Neutrophil (primary cell): ENCODE measurements around the gene HS3ST4.

Experiments
- H3K27ac ChIP-seq: fragments of 200-600 bp; sonication (generic); 2 replicates; pipeline ENCODE4 v1.5.1; 2016; ENCODE audit warnings: mild to moderate bottlenecking, moderate library complexity
- H3K27me3 ChIP-seq: fragments of 200-600 bp; sonication (generic); 2 replicates; pipeline ENCODE4 v1.6.0; 2016; ENCODE audit warnings: mild to moderate bottlenecking
- H3K36me3 ChIP-seq: fragments of 200-600 bp; sonication (generic); 2 replicates; pipeline ENCODE4 v1.5.1; 2017
- H3K4me1 ChIP-seq, 2 experiments: fragments of 200-600 bp in 1 of 2; sonication (generic) in 1 of 2; 1 replicate in 1 of 2; 2 replicates in 1 of 2; pipeline versions ENCODE4 v1.5.1 to v1.6.1; 2013 to 2016; ENCODE audit warnings: low read depth in 1 of 2, low read length in 1 of 2, mild to moderate bottlenecking in 1 of 2, moderate library complexity in 1 of 2; ENCODE audit not compliant: control insufficient read depth in 1 of 2, insufficient read depth in 1 of 2
- H3K4me3 ChIP-seq, 2 experiments: fragments of 200-600 bp in 1 of 2; sonication (generic) in 1 of 2; 1 replicate in 1 of 2; 2 replicates in 1 of 2; pipeline ENCODE4 v1.5.1; 2013 to 2016; ENCODE audit warnings: low read depth in 1 of 2, low read length in 1 of 2, mild to moderate bottlenecking in 1 of 2, moderate library complexity in 1 of 2
- H3K9me3 ChIP-seq: fragments of 200-600 bp; sonication (generic); 2 replicates; pipeline ENCODE4 v1.5.1; 2016
- CTCF ChIP-seq: fragments of 200-600 bp; sonication (generic); IDR thresholded peaks from 2 replicates; pipeline ENCODE4 v1.5.1; 2016; ENCODE audit warnings: antibody characterized with exemption

HS3ST4 gene

DNA sequence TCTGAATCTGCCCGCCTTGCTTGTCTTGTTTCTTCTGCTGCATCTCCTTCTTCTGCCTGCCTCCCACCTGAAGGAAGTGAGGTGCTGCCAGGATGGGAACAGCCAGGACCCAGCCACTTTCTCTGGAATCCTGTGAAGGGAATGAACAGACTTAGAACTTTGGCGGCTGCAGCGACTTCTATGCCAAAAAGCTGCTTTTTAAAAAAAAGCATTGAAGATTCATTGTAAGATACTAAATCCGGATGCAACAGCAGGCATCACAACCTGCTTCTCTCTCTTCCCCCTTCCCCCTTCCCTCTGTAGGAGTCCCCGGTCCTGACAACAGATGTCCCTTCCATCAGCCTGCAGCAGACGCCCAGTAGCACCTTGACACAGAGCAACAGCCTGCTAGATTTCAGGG lies 176.3 kb downstream of the HS3ST4 start:
- no peaks in the 10 kb centered on the region for H3K36me3 ChIP-seq
- no peak overlapping the region for H3K27ac ChIP-seq
- H3K9me3 ChIP-seq, result no peaks in the 10 kb centered on the region
- no peak overlapping the region for H3K4me3 ChIP-seq
- no peaks in the 10 kb centered on the region for H3K27me3 ChIP-seq
- no peaks in the 10 kb centered on the region for H3K4me1 ChIP-seq
- TF ChIP-seq CTCF, result no peak

GRCh38 chr16:25868706-25869370 lies 177.1 kb downstream of the HS3ST4 start:
- no peak for TF ChIP-seq CTCF
- no peaks in the 10 kb centered on the region for H3K9me3 ChIP-seq

GRCh38 chr16:25872369-25873070 lies 180.8 kb downstream of the HS3ST4 start:
- no peaks in the 10 kb centered on the region for H3K4me1 ChIP-seq
- no peak for TF ChIP-seq CTCF

More at GRCh38 chr16:25868706-25869370, 177.1 kb downstream of the HS3ST4 start:
- H3K4me3 ChIP-seq, result no peak overlapping the region
- H3K36me3 ChIP-seq, result no peaks in the 10 kb centered on the region
- no peaks in the 10 kb centered on the region for H3K4me1 ChIP-seq
- H3K27me3 ChIP-seq, result no peaks in the 10 kb centered on the region
- no peak overlapping the region for H3K27ac ChIP-seq

GRCh38 chr16:25874196-25874595 lies 182.4 kb downstream of the HS3ST4 start:
- Histone ChIP-seq H3K4me1 (no peaks in the 10 kb centered on the region), H3K9me3 (no peaks in the 10 kb centered on the region), H3K27me3 (no peaks in the 10 kb centered on the region), H3K27ac (no peak overlapping the region), H3K4me3 (no peak overlapping the region), H3K36me3 (no peaks in the 10 kb centered on the region)
- no peak for TF ChIP-seq CTCF

More at GRCh38 chr16:25872369-25873070, 180.8 kb downstream of the HS3ST4 start:
- no peak overlapping the region for H3K27ac ChIP-seq
- no peaks in the 10 kb centered on the region for H3K36me3 ChIP-seq
- H3K4me3 ChIP-seq, result no peak overlapping the region
- no peaks in the 10 kb centered on the region for H3K27me3 ChIP-seq
- H3K9me3 ChIP-seq, result no peaks in the 10 kb centered on the region

- TF ChIP-seq CTCF, result no peak
- no peaks in the 10 kb centered on the region for H3K9me3 ChIP-seq
Observed at GRCh38 chr16:25875956-25876598, 184.3 kb downstream of the HS3ST4 start.

More at GRCh38 chr16:25875956-25876598, 184.3 kb downstream of the HS3ST4 start:
- H3K4me1 ChIP-seq, result no peaks in the 10 kb centered on the region
- no peaks in the 10 kb centered on the region for H3K36me3 ChIP-seq
- H3K4me3 ChIP-seq, result no peak overlapping the region
- no peak overlapping the region for H3K27ac ChIP-seq
- H3K27me3 ChIP-seq, result no peaks in the 10 kb centered on the region
